ENCODE measurements around the gene CLTC. TPM values are rescaled to one million over a fixed set of nuclear protein-coding genes. Genes with fewer than 3 reads are reported as not detected.

Gene CLTC
- total RNA-seq, 2 donors from 2014 or later, result 342 to 393 TPM

- WGBS, 2 experiments (ENCODE audit: insufficient coverage in 1 of 2, insufficient read length in 1 of 2), result 91 to 100% methylated on average over 3 to 5 of the region's 5 CpGs
- peak; percentile 71 for TF ChIP-seq CTCF (conservative IDR thresholded peaks at IDR 0.05)
- Histone ChIP-seq H3K9me3 (ENCODE audit: control insufficient read depth, low read length) (no peaks in the 10 kb centered on the region), H3K36me3 (ENCODE audit: control insufficient read depth, insufficient read depth, low read length) (peaks cover 71% of the 10 kb centered on the region), H3K4me1 (ENCODE audit: control insufficient read depth, insufficient read depth, low read length) (no peaks in the 10 kb centered on the region), H3K27ac (ENCODE audit: low read depth, low read length) (no peak overlapping the region), H3K9ac (ENCODE audit: extremely low read depth, low read length, poor library complexity, severe bottlenecking) (no peak overlapping the region), H3K27me3 (ENCODE audit: control insufficient read depth, insufficient read depth, low read length, poor library complexity, severe bottlenecking) (no peaks in the 10 kb centered on the region), H3K4me3 (ENCODE audit: low read length) (no peak overlapping the region)
- Mint-ChIP-seq H3K27ac (no peak overlapping the region), H3K27me3 (ENCODE audit: insufficient read depth) (no peaks in the 10 kb centered on the region), H3K4me1 (no peaks in the 10 kb centered on the region), H3K4me3 (no peak overlapping the region), H3K36me3 (ENCODE audit: low read depth) (peaks cover 56% of the 10 kb centered on the region), H3K9me3 (no peaks in the 10 kb centered on the region)
- peak; percentile 88 for DNase-seq
Observed at GRCh38 chr17:59607817-59608403, 11.8 kb upstream of the CLTC start.

- no peaks in the 10 kb centered on the region for H3K27me3 ChIP-seq (ENCODE audit: control insufficient read depth, insufficient read depth, low read length, poor library complexity, severe bottlenecking)
- peaks cover 2% of the 10 kb centered on the region for H3K4me1 Mint-ChIP-seq
- H3K4me1 ChIP-seq (ENCODE audit: control insufficient read depth, insufficient read depth, low read length), result no peaks in the 10 kb centered on the region
- TF ChIP-seq CTCF (conservative IDR thresholded peaks at IDR 0.05), result no peak
- no peak overlapping the region for H3K27ac Mint-ChIP-seq
- H3K9me3 ChIP-seq (ENCODE audit: control insufficient read depth, low read length), result no peaks in the 10 kb centered on the region
- no peak overlapping the region for H3K4me3 ChIP-seq (ENCODE audit: low read length)
- H3K36me3 Mint-ChIP-seq (ENCODE audit: low read depth), result peaks cover 30% of the 10 kb centered on the region
- H3K27ac ChIP-seq (ENCODE audit: low read depth, low read length), result no peak overlapping the region
- no peaks in the 10 kb centered on the region for H3K27me3 Mint-ChIP-seq (ENCODE audit: insufficient read depth)
- H3K9me3 Mint-ChIP-seq, result no peaks in the 10 kb centered on the region
- H3K9ac ChIP-seq (ENCODE audit: extremely low read depth, low read length, poor library complexity, severe bottlenecking), result no peak overlapping the region
- DNase-seq, result no peak
- H3K36me3 ChIP-seq (ENCODE audit: control insufficient read depth, insufficient read depth, low read length), result peaks cover 39% of the 10 kb centered on the region
- no peak overlapping the region for H3K4me3 Mint-ChIP-seq
Observed at GRCh38 chr17:59611503-59611902, 8.2 kb upstream of the CLTC start.

DNA sequence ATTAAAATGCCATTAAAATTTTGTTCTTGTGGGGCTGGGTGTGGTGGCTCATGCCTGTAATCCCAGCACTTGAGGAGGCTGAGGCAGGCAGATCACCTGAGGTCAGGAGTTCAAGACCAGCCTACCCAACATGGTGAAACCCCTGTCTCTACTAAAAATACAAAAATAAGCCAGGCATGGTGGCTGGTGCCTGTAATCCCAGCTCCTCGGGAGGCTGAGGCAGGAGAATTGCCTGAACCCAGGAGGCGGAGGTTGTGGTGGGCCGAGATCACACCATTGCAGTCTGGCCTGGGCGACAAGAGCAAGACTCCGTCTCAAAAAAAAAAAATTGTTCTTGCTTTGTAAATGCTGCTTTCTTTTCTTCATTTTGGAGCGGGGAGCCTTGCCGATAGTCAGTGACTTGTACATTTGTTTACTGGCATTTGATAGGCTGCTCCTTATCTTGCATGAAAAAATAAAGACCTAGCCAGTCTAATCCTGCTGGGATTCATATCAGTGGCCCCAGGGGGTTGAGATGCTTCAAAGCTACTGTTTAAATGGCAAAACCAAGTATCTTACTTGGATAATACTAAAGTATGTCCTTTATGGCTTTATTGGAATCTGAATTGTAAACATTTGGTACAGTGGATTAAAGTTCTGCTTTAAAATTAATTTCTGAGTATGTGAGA lies 3.3 kb upstream of the CLTC start:
- Mint-ChIP-seq H3K27ac (peak overlapping the region; percentile 80), H3K9me3 (no peaks in the 10 kb centered on the region), H3K36me3 (ENCODE audit: low read depth) (peaks cover 2% of the 10 kb centered on the region), H3K27me3 (ENCODE audit: insufficient read depth) (no peaks in the 10 kb centered on the region), H3K4me1 (peaks cover 25% of the 10 kb centered on the region), H3K4me3 (no peak overlapping the region)
- 79 to 83% methylated on average over 7 of the region's 7 CpGs for WGBS, 2 experiments (ENCODE audit: insufficient coverage in 1 of 2, insufficient read length in 1 of 2)
- no peak overlapping the region for H3K9ac ChIP-seq (ENCODE audit: extremely low read depth, low read length, poor library complexity, severe bottlenecking)
- no peak overlapping the region for H3K4me3 ChIP-seq (ENCODE audit: low read length)
- peaks cover 5% of the 10 kb centered on the region for H3K4me1 ChIP-seq (ENCODE audit: control insufficient read depth, insufficient read depth, low read length)
- no peak for DNase-seq
- no peaks in the 10 kb centered on the region for H3K27me3 ChIP-seq (ENCODE audit: control insufficient read depth, insufficient read depth, low read length, poor library complexity, severe bottlenecking)
- TF ChIP-seq CTCF (conservative IDR thresholded peaks at IDR 0.05), result no peak
- H3K27ac ChIP-seq (ENCODE audit: low read depth, low read length), result no peak overlapping the region
- no peaks in the 10 kb centered on the region for H3K9me3 ChIP-seq (ENCODE audit: control insufficient read depth, low read length)
- peaks cover 2% of the 10 kb centered on the region for H3K36me3 ChIP-seq (ENCODE audit: control insufficient read depth, insufficient read depth, low read length)
